ENCODE data around the gene CITED1.

Gene CITED1

DNA sequence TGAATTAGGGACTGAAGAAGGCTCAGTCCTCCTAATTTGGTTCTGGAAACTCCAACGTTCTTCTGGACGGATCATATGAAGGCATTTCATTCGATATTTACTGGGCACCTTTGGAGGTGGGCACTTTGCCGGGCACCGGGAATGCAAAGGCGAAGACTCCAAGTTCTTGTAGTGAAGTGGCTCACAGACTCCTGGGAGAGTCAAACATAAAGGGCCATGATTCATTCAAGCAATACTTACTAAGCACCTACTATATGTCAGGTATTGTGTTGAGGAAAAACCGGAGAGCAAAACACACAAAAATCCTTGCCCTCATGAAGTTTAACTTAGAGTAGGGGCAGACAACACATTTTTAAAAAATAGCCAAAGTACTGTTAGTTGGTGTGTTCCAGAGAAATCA is 49.9 kb downstream of the CITED1 start:
- no peak overlapping the region for H3K4me3 ChIP-seq (ENCODE audit: low read depth, low read length)

GRCh38 chrX:72255445-72255844 is 50.3 kb downstream of the CITED1 start:
- no peak overlapping the region for H3K4me3 ChIP-seq (ENCODE audit: low read depth, low read length)
- TF ChIP-seq, protein P1, sequence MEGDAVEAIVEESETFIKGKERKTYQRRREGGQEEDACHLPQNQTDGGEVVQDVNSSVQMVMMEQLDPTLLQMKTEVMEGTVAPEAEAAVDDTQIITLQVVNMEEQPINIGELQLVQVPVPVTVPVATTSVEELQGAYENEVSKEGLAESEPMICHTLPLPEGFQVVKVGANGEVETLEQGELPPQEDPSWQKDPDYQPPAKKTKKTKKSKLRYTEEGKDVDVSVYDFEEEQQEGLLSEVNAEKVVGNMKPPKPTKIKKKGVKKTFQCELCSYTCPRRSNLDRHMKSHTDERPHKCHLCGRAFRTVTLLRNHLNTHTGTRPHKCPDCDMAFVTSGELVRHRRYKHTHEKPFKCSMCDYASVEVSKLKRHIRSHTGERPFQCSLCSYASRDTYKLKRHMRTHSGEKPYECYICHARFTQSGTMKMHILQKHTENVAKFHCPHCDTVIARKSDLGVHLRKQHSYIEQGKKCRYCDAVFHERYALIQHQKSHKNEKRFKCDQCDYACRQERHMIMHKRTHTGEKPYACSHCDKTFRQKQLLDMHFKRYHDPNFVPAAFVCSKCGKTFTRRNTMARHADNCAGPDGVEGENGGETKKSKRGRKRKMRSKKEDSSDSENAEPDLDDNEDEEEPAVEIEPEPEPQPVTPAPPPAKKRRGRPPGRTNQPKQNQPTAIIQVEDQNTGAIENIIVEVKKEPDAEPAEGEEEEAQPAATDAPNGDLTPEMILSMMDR (IDR thresholded peaks at IDR 0.05; ENCODE audit: low read depth, low read length) = no peak

More for the DNA sequence above, 49.9 kb downstream of the CITED1 start:
- TF ChIP-seq, protein P1 (IDR thresholded peaks at IDR 0.05; ENCODE audit: low read depth, low read length) = no peak

- H3K4me3 ChIP-seq (ENCODE audit: low read depth, low read length) = no peak overlapping the region
- TF ChIP-seq, protein P1 (IDR thresholded peaks at IDR 0.05; ENCODE audit: low read depth, low read length) = no peak
Measured at GRCh38 chrX:72254816-72255215, 50.9 kb downstream of the CITED1 start.

DNA sequence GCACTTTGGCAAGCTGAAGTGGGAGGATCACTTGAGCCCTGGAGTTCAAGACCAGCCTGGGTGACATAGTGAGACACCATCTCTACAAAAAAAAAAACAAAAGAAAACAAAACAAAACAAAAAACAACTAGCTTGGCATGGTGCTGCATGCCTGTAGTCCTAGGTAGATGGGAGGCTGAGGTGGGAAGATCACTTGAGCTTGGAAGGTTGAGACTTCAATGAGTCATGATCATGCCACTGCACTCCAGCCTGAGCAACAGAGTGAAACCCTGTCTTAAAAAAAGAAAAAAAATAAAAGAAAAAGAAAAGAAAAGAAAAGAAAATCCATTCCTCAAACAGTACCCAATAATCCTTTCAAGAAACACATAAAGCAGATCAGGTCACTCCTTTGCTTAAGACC is 52.0 kb downstream of the CITED1 start:
- H3K4me3 ChIP-seq (ENCODE audit: low read depth, low read length) = no peak overlapping the region
- TF ChIP-seq, protein P1 (IDR thresholded peaks at IDR 0.05; ENCODE audit: low read depth, low read length) = no peak

Measured in WI38 (cell line).